D721Med (cell line): ENCODE measurements around the gene ARHGEF11.

Experiments used
- DNase-seq: peaks from one replicate; pipeline ENCODE4 v3.0.0; 2011; ENCODE audit warnings: low spot score; ENCODE audit not compliant: insufficient read length
- FAIRE-seq: peaks from 2 replicates; lab custom pipeline; 2011; peaks lifted over from hg19 to GRCh38; lab: Jason Lieb, UNC
- CTCF ChIP-seq: IDR thresholded peaks from 2 replicates; pipeline ENCODE4 v1.5.1; 2012; ENCODE audit warnings: mild to moderate bottlenecking, control low read depth; ENCODE audit not compliant: insufficient read depth; ENCODE audit errors: missing control alignments

The ARHGEF11 gene

GRCh38 chr1:157004806-157005205 is 40.7 kb downstream of the ARHGEF11 start:
- FAIRE-seq: no peak
- TF ChIP-seq CTCF: no peak
- DNase-seq: no peak

GRCh38 chr1:157004327-157004726 is 41.2 kb downstream of the ARHGEF11 start:
- DNase-seq: no peak
- no peak for TF ChIP-seq CTCF
- no peak for FAIRE-seq

GRCh38 chr1:157001304-157001703 is 44.2 kb downstream of the ARHGEF11 start:
- DNase-seq (no peak), FAIRE-seq (no peak)
- TF ChIP-seq CTCF: no peak

- no peak for TF ChIP-seq CTCF
- no peak for FAIRE-seq
- no peak for DNase-seq
These were observed 44.9 kb downstream of the ARHGEF11 start for GRCh38 chr1:157000686-157001085.

GRCh38 chr1:156999596-157000320 is 45.8 kb downstream of the ARHGEF11 start:
- FAIRE-seq (no peak), DNase-seq (no peak)
- no peak for TF ChIP-seq CTCF

GRCh38 chr1:156998840-156999500 is 46.6 kb downstream of the ARHGEF11 start:
- no peak for TF ChIP-seq CTCF
- FAIRE-seq: no peak
- no peak for DNase-seq

- no peak for FAIRE-seq
- no peak for TF ChIP-seq CTCF
- DNase-seq: no peak
These were observed 47.2 kb downstream of the ARHGEF11 start for GRCh38 chr1:156998301-156998700.
